Spleen (tissue), 11 donors: ENCODE data around the gene POLA2. TPM values are rescaled to one million over a fixed set of nuclear protein-coding genes. Genes with fewer than 3 reads are reported as not detected.
A peak's percentile ranks its signal among the peaks of the same experiment; 100 is the strongest.

Experiments
- DNase-seq: peaks from one replicate; pipeline ENCODE4 v3.0.0-alpha.2; 2020
- H3K27ac ChIP-seq, 8 donors: fragments of 200-600 bp; sonication (generic) in 7 of 8; 1 replicate in 4 of 8; 2 replicates in 4 of 8; pipeline versions ENCODE4 v1.5.0 to v1.8.0; 2016 to 2021; ENCODE audit warnings: inconsistent platforms in 4 of 8, mild to moderate bottlenecking in 4 of 8, moderate library complexity in 1 of 8
- H3K27me3 ChIP-seq, 7 donors: fragments of 200-600 bp; sonication (generic) in 6 of 7; replicated peaks in 1 of 7; 1 replicate in 4 of 7; 2 replicates in 3 of 7; pipeline versions ENCODE4 v1.5.0 to v1.8.0; 2016 to 2021; ENCODE audit warnings: inconsistent platforms in 3 of 7, mild to moderate bottlenecking in 1 of 7
- H3K36me3 ChIP-seq, 6 donors: fragments of 200-600 bp; sonication (generic) in 5 of 6; 1 replicate in 4 of 6; 2 replicates in 2 of 6; pipeline versions ENCODE4 v1.5.0 to v1.8.0; 2016 to 2021; ENCODE audit warnings: inconsistent platforms in 2 of 6
- H3K4me1 ChIP-seq, 6 donors: fragments of 200-600 bp; sonication (generic) in 5 of 6; 1 replicate in 3 of 6; 2 replicates in 3 of 6; pipeline versions ENCODE4 v1.5.0 to v1.8.0; 2016 to 2021; ENCODE audit warnings: inconsistent platforms in 3 of 6
- H3K4me3 ChIP-seq, 8 donors: fragments of 200-600 bp; sonication (generic) in 7 of 8; 1 replicate in 4 of 8; 2 replicates in 4 of 8; pipeline versions ENCODE4 v1.5.0 to v1.8.0; 2016 to 2021; ENCODE audit warnings: inconsistent platforms in 4 of 8, mild to moderate bottlenecking in 4 of 8, moderate library complexity in 2 of 8
- H3K9me3 ChIP-seq, 8 donors: fragments of 200-600 bp; sonication (generic) in 7 of 8; 1 replicate in 4 of 8; 2 replicates in 4 of 8; pipeline versions ENCODE4 v1.5.0 to v1.8.0; 2016 to 2021; ENCODE audit warnings: inconsistent platforms in 4 of 8
- CTCF ChIP-seq, 11 experiments: fragments of 200-600 bp in 7 of 11; fragments of 450-650 bp in 4 of 11; sonication (generic) in 4 of 11; IDR thresholded peaks in 8 of 11; conservative IDR thresholded peaks in 3 of 11; 1 replicate in 7 of 11; 2 replicates in 4 of 11; pipeline versions ENCODE4 v1.4.0 to v1.8.0; 2016 to 2021; ENCODE audit warnings: antibody characterized with exemption in 11 of 11, inconsistent platforms in 4 of 11, mild to moderate bottlenecking in 1 of 11
- POLR2A ChIP-seq, 3 donors: fragments of 450-650 bp; IDR thresholded peaks; one replicate each; pipeline ENCODE4 v1.5.1; 2017; ENCODE audit warnings: antibody characterized with exemption in 3 of 3, mild to moderate bottlenecking in 1 of 3
- POLR2AphosphoS5 ChIP-seq, 3 donors: sonication (generic); formaldehyde crosslinking; IDR thresholded peaks; one replicate each; pipeline ENCODE4 v1.5.1; 2017; ENCODE audit warnings: antibody characterized with exemption in 3 of 3
- WGBS, 5 donors: extraction: QIAGEN DNeasy Blood & Tissue Kit in 3 of 5; methylation state at CpG; one replicate each; pipeline versions ENCODE4 v1.1.5 to v1.1.7; 2013 to 2018; 5-methylcytosine and 5-hydroxymethylcytosine counted together
- intact Hi-C: fragments of 100-400 bp; cut with DNase I; formaldehyde crosslinking; loops from one replicate; pipeline ENCODE4 v1.15.0; 2023; ENCODE audit warnings: low total_unique reads
- polyA plus RNA-seq, 3 donors: library from polyadenylated mRNA; stranded (reverse); fragments of 200-250 nt; gene quantifications; one replicate each; pipeline ENCODE4 v1.2.1, GENCODE V29; 2013
- total RNA-seq, 7 donors: library from RNA; depleted of rRNA in 3 of 7; stranded (reverse); fragments of >200 nt in 3 of 7; fragmentation: NEBNext Ultra II Directional in 4 of 7; extraction: Animal tissue kit (Norgen Biotek cat#: 25700) in 4 of 7; gene quantifications; one replicate each; pipeline versions ENCODE4 v1.1.0 to v1.2.1, GENCODE V29; 2016 to 2021
- donor health status: healthy with polysubstance abuse.
- donor health status: DM: no; HTN: no; CAD: no; lungs with moderate emphysema.
- donor health status: DM: no; HTN: no; CAD: no.
- donor health status: Bipolar disorder and iron deficiency.
- donor health status: healthy.
- donor health status: DM: no; HTN: no; CAD: no.
- donor health status: DM: yes; HTN: yes; CAD: no.

POLA2 gene
- total and polyA plus RNA-seq, 10 donors, result 9.0 to 25.9 (median 14.1) TPM

- no peak overlapping the region for H3K4me3 ChIP-seq
- H3K9me3 ChIP-seq, result no peaks in the 10 kb centered on the region
- TF ChIP-seq CTCF (IDR thresholded peaks at IDR 0.05 in 8 of 11, conservative IDR thresholded peaks at IDR 0.05 in 3 of 11) (no peak), POLR2AphosphoS5 (IDR thresholded peaks at IDR 0.05) (peak in 2 of 3 donors; percentile 30 to 48), POLR2A (IDR thresholded peaks at IDR 0.05) (no peak)
- H3K27me3 ChIP-seq, result no peaks in the 10 kb centered on the region
- H3K27ac ChIP-seq, result peak overlapping the region in 5 of 8 donors; percentile 30 to 55 (median 34)
- peaks cover 0 to 60% (median 37%) of the 10 kb centered on the region in 6 donors for H3K4me1 ChIP-seq
- 50 to 74% (median 69%) methylated on average over 8 to 13 of the region's 13 CpGs for WGBS, 5 donors
- intact Hi-C loops, result no loop called here
- no peak for DNase-seq
- peaks cover 0 to 49% (median 10%) of the 10 kb centered on the region in 6 donors for H3K36me3 ChIP-seq
Observed at GRCh38 chr11:65321828-65322485, 60.2 kb downstream of the POLA2 start.

- Histone ChIP-seq H3K4me1 (peaks cover 0 to 42% (median 24%) of the 10 kb centered on the region in 6 donors), H3K27ac (peak overlapping the region in 1 of 8 donors; percentile 8), H3K27me3 (no peaks in the 10 kb centered on the region), H3K36me3 (peaks cover 0 to 49% (median 10%) of the 10 kb centered on the region in 6 donors), H3K9me3 (no peaks in the 10 kb centered on the region), H3K4me3 (no peak overlapping the region)
- TF ChIP-seq CTCF (IDR thresholded peaks at IDR 0.05 in 8 of 11, conservative IDR thresholded peaks at IDR 0.05 in 3 of 11), result no peak
- peak; percentile 43 to 65 (median 52) for TF ChIP-seq POLR2AphosphoS5 (IDR thresholded peaks at IDR 0.05)
- 77 to 86% (median 82%) methylated on average over 12 of the region's 12 CpGs for WGBS, 5 donors
- intact Hi-C loops, result no loop called here
- DNase-seq, result no peak
Observed at GRCh38 chr11:65323813-65324212, 62.1 kb downstream of the POLA2 start.

GRCh38 chr11:65325435-65325834 is 63.7 kb downstream of the POLA2 start:
- H3K9me3 ChIP-seq, result no peaks in the 10 kb centered on the region
- WGBS, 5 donors, result 83 to 90% (median 84%) methylated on average over 4 of the region's 4 CpGs
- TF ChIP-seq CTCF (IDR thresholded peaks at IDR 0.05 in 8 of 11, conservative IDR thresholded peaks at IDR 0.05 in 3 of 11) (no peak), POLR2AphosphoS5 (IDR thresholded peaks at IDR 0.05) (no peak), POLR2A (IDR thresholded peaks at IDR 0.05) (no peak)
- H3K27me3 ChIP-seq, result no peaks in the 10 kb centered on the region
- peaks cover 0 to 34% (median 10%) of the 10 kb centered on the region in 6 donors for H3K36me3 ChIP-seq
- peaks cover 5 to 42% (median 31%) of the 10 kb centered on the region in 6 donors for H3K4me1 ChIP-seq
- no peak overlapping the region for H3K27ac ChIP-seq
- intact Hi-C loops, result no loop called here
- no peak overlapping the region for H3K4me3 ChIP-seq
- DNase-seq, result no peak

DNA sequence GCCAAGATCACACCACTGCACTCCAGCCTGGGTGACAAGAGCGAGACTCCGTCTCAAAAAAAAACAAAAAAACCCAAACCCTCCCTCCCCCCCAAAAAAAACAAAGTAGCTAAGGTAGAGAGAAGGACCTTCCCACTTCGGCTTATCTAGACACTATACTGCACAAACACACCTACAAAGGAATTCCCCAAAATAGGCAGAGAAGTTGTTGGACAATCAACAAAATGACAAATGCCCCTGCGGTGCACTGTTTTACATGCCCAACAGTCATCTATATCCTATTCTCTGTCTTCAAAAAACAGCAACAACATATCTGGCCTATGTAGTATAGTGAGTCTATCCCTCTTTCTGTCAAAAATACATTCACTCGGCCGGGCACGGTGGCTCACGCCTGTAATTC is 65.3 kb downstream of the POLA2 start:
- 87 to 93% (median 89%) methylated on average over 8 of the region's 8 CpGs for WGBS, 5 donors

More for the DNA sequence above, 65.3 kb downstream of the POLA2 start:
- no peak overlapping the region for H3K27ac ChIP-seq
- no peak overlapping the region for H3K4me3 ChIP-seq
- H3K36me3 ChIP-seq, result peaks cover 0 to 18% (median 2%) of the 10 kb centered on the region in 6 donors
- no peak for TF ChIP-seq CTCF (IDR thresholded peaks at IDR 0.05 in 8 of 11, conservative IDR thresholded peaks at IDR 0.05 in 3 of 11)
- no peak for TF ChIP-seq POLR2A (IDR thresholded peaks at IDR 0.05)
- no peak for DNase-seq
- intact Hi-C loops, result no loop called here
- H3K27me3 ChIP-seq, result no peaks in the 10 kb centered on the region
- no peaks in the 10 kb centered on the region for H3K9me3 ChIP-seq
- peaks cover 5 to 27% (median 19%) of the 10 kb centered on the region in 6 donors for H3K4me1 ChIP-seq
